HUES64 (cell line): Measurements from ENCODE around the gene ACD. TPM values are rescaled to one million over a fixed set of nuclear protein-coding genes. Genes with fewer than 3 reads are reported as not detected.
A peak's percentile ranks its signal among the peaks of the same experiment; 100 is the strongest.

Experiments used
- H3K27ac ChIP-seq: 2 replicates; pipeline ENCODE4 v1.7.0; 2013; ENCODE audit warnings: low read depth, low read length, inconsistent platforms
- H3K27me3 ChIP-seq: 2 replicates; pipeline ENCODE4 v1.6.1; 2013; ENCODE audit warnings: mild to moderate bottlenecking, low read length; ENCODE audit not compliant: insufficient read depth
- H3K36me3 ChIP-seq: 2 replicates; pipeline ENCODE4 v1.6.1; 2013; ENCODE audit warnings: mild to moderate bottlenecking, low read length; ENCODE audit not compliant: insufficient read depth
- H3K4me1 ChIP-seq: 2 replicates; pipeline ENCODE4 v1.6.1; 2013; ENCODE audit warnings: mild to moderate bottlenecking, low read length, moderate library complexity; ENCODE audit not compliant: insufficient read depth
- H3K4me3 ChIP-seq: 2 replicates; pipeline ENCODE4 v1.5.1; 2013; ENCODE audit warnings: mild to moderate bottlenecking, low read length, moderate library complexity
- H3K9ac ChIP-seq: 2 replicates; pipeline ENCODE4 v1.6.1; 2013; ENCODE audit warnings: mild to moderate bottlenecking, low read depth, low read length
- H3K9me3 ChIP-seq: 2 replicates; pipeline ENCODE4 v1.6.1; 2013; ENCODE audit warnings: low read depth, low read length; ENCODE audit not compliant: insufficient read depth
- WGBS: fragments of 150-250, 120-280 bp; methylation state at CpG from one replicate; pipeline ENCODE4 v1.1.7; 2013; ENCODE audit warnings: missing lambda C conversion rate; 5-methylcytosine and 5-hydroxymethylcytosine counted together
- polyA plus RNA-seq, 2 experiments: library from polyadenylated mRNA; stranded (reverse); fragments of 50-300 nt; gene quantifications; one replicate each; pipeline ENCODE4 v1.2.3, GENCODE V29; 2013

ACD gene
- polyA plus RNA-seq (2013, experiment 1 of 2): 28.5 TPM
- 37.8 TPM for polyA plus RNA-seq (2013, experiment 2 of 2)

- no peaks in the 10 kb centered on the region for H3K9me3 ChIP-seq
- peaks cover 21% of the 10 kb centered on the region for H3K36me3 ChIP-seq
- peak within 1 kb of the TSS; percentile 65 for H3K9ac ChIP-seq
- under 1% methylated on average over 83 of the region's 83 CpGs for WGBS
- H3K27ac ChIP-seq: peak within 1 kb of the TSS; percentile 90; the same call in 1 of the 2 replicates
- peak within 1 kb of the TSS; percentile 86 for H3K4me3 ChIP-seq
- H3K4me1 ChIP-seq: no peaks in the 10 kb centered on the region
- H3K27me3 ChIP-seq: 0 out of 2 replicates have a peak, but pooled peaks cover 2% of the 10 kb centered on the region
Observed at GRCh38 chr16:67659675-67660563, at the start of gene ACD. ACD (minus strand) TSS chr16:67660260; CDS start chr16:67660220, 40 bp downstream.

DNA sequence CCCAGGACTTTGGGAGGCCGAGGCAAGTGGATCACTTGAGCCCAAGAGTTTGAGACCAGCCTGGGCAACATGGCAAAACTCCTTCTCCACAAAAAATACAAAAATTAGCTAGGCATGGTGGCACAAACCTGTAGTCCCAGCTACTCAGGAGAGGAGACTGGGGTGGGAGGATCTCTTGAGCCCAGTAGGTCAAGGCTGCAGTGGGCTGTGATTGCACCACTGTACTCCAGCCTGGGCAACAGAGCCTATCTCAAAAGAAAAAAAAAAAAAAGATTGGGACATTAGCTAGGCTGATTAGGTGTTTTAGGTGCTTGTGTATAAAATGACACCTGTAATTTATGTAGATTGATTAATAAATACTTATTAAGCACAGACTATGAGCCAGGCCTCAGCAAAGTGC lies 49.0 kb upstream of the ACD start:
- 92% methylated on average over 1 of the region's 1 CpG for WGBS
- peaks cover 2% of the 10 kb centered on the region; the same call in 1 of the 2 replicates for H3K36me3 ChIP-seq

GRCh38 chr16:67708368-67708771 lies 48.3 kb upstream of the ACD start:
- Histone ChIP-seq H3K36me3 (peaks cover 2% of the 10 kb centered on the region; the same call in 1 of the 2 replicates), H3K4me1 (peaks cover 8% of the 10 kb centered on the region; the same call in 1 of the 2 replicates), H3K9ac (no peak overlapping the region), H3K9me3 (no peaks in the 10 kb centered on the region), H3K4me3 (no peak overlapping the region), H3K27ac (no peak overlapping the region), H3K27me3 (no peaks in the 10 kb centered on the region)
- WGBS: 96% methylated on average over 2 of the region's 2 CpGs

More for the DNA sequence above, 49.0 kb upstream of the ACD start:
- no peaks in the 10 kb centered on the region for H3K9me3 ChIP-seq
- no peak overlapping the region for H3K27ac ChIP-seq
- peaks cover 11% of the 10 kb centered on the region; the same call in 1 of the 2 replicates for H3K4me1 ChIP-seq
- no peak overlapping the region for H3K9ac ChIP-seq
- no peaks in the 10 kb centered on the region for H3K27me3 ChIP-seq
- H3K4me3 ChIP-seq: no peak overlapping the region

- no peaks in the 10 kb centered on the region for H3K27me3 ChIP-seq
- H3K27ac ChIP-seq: no peak overlapping the region
- 95% methylated on average over 5 of the region's 5 CpGs for WGBS
- peaks cover 8% of the 10 kb centered on the region; the same call in 1 of the 2 replicates for H3K4me1 ChIP-seq
- H3K4me3 ChIP-seq: no peak overlapping the region
- H3K9me3 ChIP-seq: no peaks in the 10 kb centered on the region
- peaks cover 2% of the 10 kb centered on the region; the same call in 1 of the 2 replicates for H3K36me3 ChIP-seq
- H3K9ac ChIP-seq: no peak overlapping the region
Observed at GRCh38 chr16:67707790-67708189, 47.7 kb upstream of the ACD start.

GRCh38 chr16:67707210-67707609 lies 47.1 kb upstream of the ACD start:
- H3K27ac ChIP-seq: no peak overlapping the region
- WGBS: over 99% methylated on average over 3 of the region's 4 CpGs
- H3K4me1 ChIP-seq: peaks cover 8% of the 10 kb centered on the region; the same call in 1 of the 2 replicates
- no peak overlapping the region for H3K9ac ChIP-seq
- no peaks in the 10 kb centered on the region for H3K27me3 ChIP-seq
- H3K4me3 ChIP-seq: no peak overlapping the region
- H3K9me3 ChIP-seq: no peaks in the 10 kb centered on the region
- H3K36me3 ChIP-seq: peaks cover 2% of the 10 kb centered on the region; the same call in 1 of the 2 replicates

DNA sequence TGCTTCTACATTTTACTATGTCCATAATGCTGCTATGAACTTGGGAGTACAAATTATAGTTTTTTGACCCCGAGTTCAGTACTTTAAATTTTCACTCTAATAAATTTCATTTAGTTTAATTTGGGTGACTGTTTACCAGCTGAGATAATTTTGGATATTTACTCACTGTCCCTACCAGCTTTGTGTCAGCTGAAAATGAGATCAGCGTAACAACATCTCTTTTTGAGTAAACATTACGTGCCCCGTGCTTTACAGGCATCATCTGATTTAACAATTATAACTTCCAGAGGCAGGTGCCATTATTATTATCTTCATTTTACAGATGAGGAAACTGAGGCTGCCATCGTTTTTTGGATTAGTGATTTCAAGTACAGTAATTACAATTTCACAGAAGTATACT lies 44.0 kb upstream of the ACD start:
- no peaks in the 10 kb centered on the region for H3K27me3 ChIP-seq
- H3K27ac ChIP-seq: no peak overlapping the region
- 91% methylated on average over 4 of the region's 5 CpGs for WGBS
- no peak overlapping the region for H3K9ac ChIP-seq
- H3K9me3 ChIP-seq: no peaks in the 10 kb centered on the region
- H3K4me1 ChIP-seq: peaks cover 4% of the 10 kb centered on the region; the same call in 1 of the 2 replicates
- peaks cover 2% of the 10 kb centered on the region; the same call in 1 of the 2 replicates for H3K36me3 ChIP-seq
- H3K4me3 ChIP-seq: no peak overlapping the region

DNA sequence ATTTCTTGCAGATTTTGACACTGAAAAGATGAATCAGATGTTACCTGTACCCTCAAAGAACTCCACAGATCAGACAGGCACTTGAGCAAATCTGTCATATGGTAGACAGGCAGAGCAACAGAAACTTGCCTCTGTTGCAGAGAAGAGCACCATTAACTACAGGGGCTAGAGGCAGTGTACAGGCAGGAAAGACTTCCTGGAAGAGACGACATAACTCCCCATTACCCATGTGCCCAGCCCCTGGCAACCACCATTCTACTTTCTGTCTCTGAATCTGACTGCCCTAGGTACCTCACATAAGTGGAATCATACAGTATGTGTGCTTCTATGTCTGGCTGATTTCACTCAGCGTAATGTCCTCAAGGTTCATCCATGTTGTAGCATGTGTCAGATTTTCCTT lies 43.6 kb upstream of the ACD start:
- Histone ChIP-seq H3K9me3 (no peaks in the 10 kb centered on the region), H3K27ac (no peak overlapping the region), H3K4me3 (no peak overlapping the region), H3K27me3 (no peaks in the 10 kb centered on the region), H3K36me3 (peaks cover 7% of the 10 kb centered on the region; the same call in 1 of the 2 replicates), H3K9ac (no peak overlapping the region), H3K4me1 (no peaks in the 10 kb centered on the region)
- 81% methylated on average over 2 of the region's 2 CpGs for WGBS

- H3K4me3 ChIP-seq: no peak overlapping the region
Observed at GRCh38 chr16:67702130-67702529, 42.1 kb upstream of the ACD start.

GRCh38 chr16:67701420-67701819 lies 41.4 kb upstream of the ACD start:
- 96% methylated on average over 1 of the region's 1 CpG for WGBS
- H3K4me1 ChIP-seq: no peaks in the 10 kb centered on the region

More at GRCh38 chr16:67702130-67702529, 42.1 kb upstream of the ACD start:
- no peak overlapping the region for H3K27ac ChIP-seq
- no peaks in the 10 kb centered on the region for H3K9me3 ChIP-seq
- H3K27me3 ChIP-seq: no peaks in the 10 kb centered on the region
- peaks cover 11% of the 10 kb centered on the region; the same call in 1 of the 2 replicates for H3K36me3 ChIP-seq
- H3K9ac ChIP-seq: no peak overlapping the region
- 96% methylated on average over 4 of the region's 4 CpGs for WGBS
- H3K4me1 ChIP-seq: no peaks in the 10 kb centered on the region

DNA sequence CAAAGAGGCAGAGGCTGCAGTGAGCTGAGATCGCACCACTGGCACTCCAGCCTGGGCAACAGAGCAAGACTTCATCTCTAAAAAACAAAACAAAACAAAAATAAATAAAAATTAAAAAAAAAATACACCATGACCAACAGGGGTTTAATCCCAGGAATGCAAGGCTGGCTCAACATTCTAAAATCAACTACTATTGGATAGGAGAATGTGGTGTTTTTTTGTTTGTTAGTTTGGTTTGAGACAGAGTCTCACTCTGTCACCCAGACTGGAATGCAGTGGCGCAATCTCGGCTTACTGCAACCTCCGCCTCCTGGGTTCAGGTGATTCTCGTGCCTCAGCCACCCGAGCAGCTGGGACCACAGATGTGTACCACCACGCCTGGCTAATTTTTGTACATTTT lies 39.2 kb upstream of the ACD start:
- H3K27me3 ChIP-seq: no peaks in the 10 kb centered on the region
- H3K36me3 ChIP-seq: peaks cover 9% of the 10 kb centered on the region; the same call in 1 of the 2 replicates
- no peaks in the 10 kb centered on the region for H3K4me1 ChIP-seq
- no peak overlapping the region for H3K27ac ChIP-seq
- H3K9me3 ChIP-seq: no peaks in the 10 kb centered on the region
- no peak overlapping the region for H3K9ac ChIP-seq
- 96% methylated on average over 7 of the region's 7 CpGs for WGBS
- no peak overlapping the region for H3K4me3 ChIP-seq

More at GRCh38 chr16:67701420-67701819, 41.4 kb upstream of the ACD start:
- no peaks in the 10 kb centered on the region for H3K9me3 ChIP-seq
- H3K27ac ChIP-seq: no peak overlapping the region
- no peak overlapping the region for H3K4me3 ChIP-seq
- peaks cover 11% of the 10 kb centered on the region; the same call in 1 of the 2 replicates for H3K36me3 ChIP-seq
- H3K27me3 ChIP-seq: no peaks in the 10 kb centered on the region
- no peak overlapping the region for H3K9ac ChIP-seq
